Measurements from ENCODE around the gene KBTBD2.
"Not testable (repeated sequence)": the region's sequence is repeated elsewhere in the genome, so short reads cannot be mapped to it uniquely, and the experiment has no call there.

The KBTBD2 gene

GRCh38 chr7:32850654-32851053, 40.9 kb downstream of the KBTBD2 start:
- DNase-seq = not testable (repeated sequence)

- DNase-seq = not testable (repeated sequence)
Observed at GRCh38 chr7:32848655-32849054, 42.9 kb downstream of the KBTBD2 start.

DNA sequence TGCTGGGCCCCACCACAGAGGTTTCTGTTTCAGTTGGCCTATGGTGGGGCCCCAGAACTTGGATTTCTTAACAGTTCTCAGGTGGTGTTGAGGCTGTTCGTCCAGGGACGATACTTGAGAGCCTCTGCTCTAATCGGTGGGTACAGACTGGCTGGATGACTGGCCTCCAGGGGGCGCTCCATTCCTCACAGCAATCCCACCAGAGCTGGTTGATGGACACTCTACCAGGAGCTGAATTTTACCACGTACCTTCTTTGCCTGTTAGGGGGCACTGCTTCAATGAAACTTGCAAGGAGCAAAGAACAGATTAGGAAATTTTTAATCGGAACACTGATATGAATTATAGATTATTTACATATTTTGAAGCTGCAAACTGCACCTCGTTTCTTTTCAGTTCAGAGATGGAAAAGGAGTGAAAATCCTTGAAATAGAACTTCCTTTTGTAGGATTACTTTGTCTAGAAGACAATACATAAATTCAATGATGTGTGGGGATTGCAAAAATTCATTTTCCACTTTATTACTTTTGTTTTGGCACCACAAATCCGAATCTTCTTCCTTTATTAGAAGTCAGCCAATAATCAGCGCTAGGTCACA, 44.8 kb downstream of the KBTBD2 start:
- DNase-seq = peak; percentile 77 to 85 (median 81)

DNA sequence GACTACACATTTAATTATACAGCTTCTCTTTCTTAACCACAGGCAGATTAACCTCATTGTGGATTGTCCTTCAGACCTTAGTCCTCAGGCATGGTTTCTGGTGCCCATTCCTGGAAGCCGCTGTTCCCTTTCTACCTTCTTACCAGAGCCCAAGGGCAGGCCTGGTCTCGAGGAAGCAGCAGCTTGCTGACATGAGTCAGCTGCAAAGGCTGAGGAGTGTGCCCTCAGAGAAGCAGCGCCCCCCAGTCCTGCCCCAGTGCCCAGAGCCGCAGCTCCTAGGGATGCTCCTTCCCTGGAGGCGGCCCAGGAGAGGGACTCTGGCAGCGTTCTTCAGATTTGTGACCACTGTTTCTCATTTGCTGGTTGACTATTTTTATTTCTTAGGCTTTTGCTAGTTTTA, 46.8 kb downstream of the KBTBD2 start:
- DNase-seq = not testable (repeated sequence)

DNA sequence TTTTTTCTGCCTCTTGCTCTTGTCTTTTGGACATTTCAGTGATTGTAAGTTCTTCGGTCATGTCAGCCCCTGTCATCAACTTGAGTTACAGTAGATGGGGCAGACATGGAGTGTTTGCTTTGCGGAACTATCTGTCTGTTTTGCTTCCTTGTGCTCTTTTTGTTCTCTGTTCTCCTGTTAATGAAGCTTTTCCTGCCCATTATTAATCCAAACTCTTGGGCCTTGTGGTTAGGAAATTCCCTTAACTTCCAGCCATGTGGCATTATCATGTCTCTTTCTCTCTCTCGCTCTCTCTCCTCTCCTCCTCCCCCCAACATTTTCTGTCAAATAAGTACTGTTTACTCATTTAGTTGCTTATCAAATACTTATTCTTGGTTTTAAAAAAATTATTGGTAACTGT, 47.8 kb downstream of the KBTBD2 start:
- DNase-seq = not testable (repeated sequence)

DNA sequence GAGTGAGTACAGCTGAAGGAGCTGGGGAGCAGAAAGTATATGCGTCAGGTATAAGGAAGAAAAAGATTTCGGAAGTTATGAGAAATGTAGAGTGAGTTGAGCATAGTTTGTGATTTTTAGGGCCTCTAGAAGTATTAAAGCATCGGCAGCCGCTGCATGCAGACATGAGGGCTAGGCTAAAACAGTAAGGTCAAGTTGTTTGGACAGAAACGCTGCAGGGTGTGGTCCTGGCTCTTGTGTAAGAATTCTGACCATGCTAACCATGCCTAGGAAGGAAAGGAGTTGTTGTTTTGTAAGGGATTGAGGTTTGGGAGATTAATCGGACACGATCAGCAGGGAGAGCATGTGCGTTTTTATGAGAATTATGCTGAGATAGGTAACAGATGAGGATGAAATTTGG, 51.7 kb downstream of the KBTBD2 start:
- not testable (repeated sequence) for DNase-seq

GRCh38 chr7:32828996-32829752, 62.4 kb downstream of the KBTBD2 start:
- not testable (repeated sequence) for DNase-seq
